Type B pancreatic cell (in vitro differentiated cells): ENCODE data around the gene GALNT11. TPM values are rescaled to one million over a fixed set of nuclear protein-coding genes. Genes with fewer than 3 reads are reported as not detected.
A peak's percentile ranks its signal among the peaks of the same experiment; 100 is the strongest.
"Not testable (repeated sequence)": the region's sequence is repeated elsewhere in the genome, so short reads cannot be mapped to it uniquely, and the experiment has no call there.

Experiments
- DNase-seq: peaks from one replicate; pipeline ENCODE4 v3.0.0; 2021; ENCODE audit warnings: mixed read lengths; ENCODE audit not compliant: unreplicated experiment; ENCODE audit errors: extremely low spot score
- H3K27ac Mint-ChIP-seq: 2 replicates; pipeline ENCODE4 v1.8.0; 2021; ENCODE audit warnings: mild to moderate bottlenecking, mixed read lengths
- H3K27me3 Mint-ChIP-seq: 2 replicates; pipeline ENCODE4 v1.8.0; 2021; ENCODE audit warnings: mixed read lengths
- H3K36me3 Mint-ChIP-seq: 2 replicates; pipeline ENCODE4 v1.8.0; 2021; ENCODE audit warnings: mixed read lengths
- H3K4me1 Mint-ChIP-seq: one replicate; pipeline ENCODE4 v1.8.0; 2021; ENCODE audit warnings: mixed read lengths; ENCODE audit not compliant: unreplicated experiment
- H3K4me3 Mint-ChIP-seq: 2 replicates; pipeline ENCODE4 v1.8.0; 2021; ENCODE audit warnings: mild to moderate bottlenecking, mixed read lengths
- H3K9me3 Mint-ChIP-seq: 2 replicates; pipeline ENCODE4 v1.8.0; 2021; ENCODE audit warnings: mixed read lengths
- CTCF ChIP-seq: fragments of 200-600 bp; sonication (generic); conservative IDR thresholded peaks from 2 replicates; pipeline ENCODE4 v1.5.0; 2021; ENCODE audit warnings: antibody characterized with exemption, mild to moderate bottlenecking
- total RNA-seq: library from RNA; stranded (reverse); gene quantifications from 2 replicates; pipeline ENCODE4 v1.2.1, GENCODE V29; 2021; ENCODE audit warnings: low replicate concordance

Gene GALNT11
- total RNA-seq, 1 donor from 2014 or later, result 28.8 TPM

GRCh38 chr7:152065800-152066344 lies 40.4 kb downstream of the GALNT11 start:
- not testable (repeated sequence) for H3K9me3 Mint-ChIP-seq, H3K4me3 Mint-ChIP-seq, H3K27ac Mint-ChIP-seq, H3K27me3 Mint-ChIP-seq, DNase-seq, H3K4me1 Mint-ChIP-seq
- peaks cover 14% of the 10 kb centered on the region for H3K36me3 Mint-ChIP-seq

- peaks cover 20% of the 10 kb centered on the region for H3K4me1 Mint-ChIP-seq
- H3K9me3 Mint-ChIP-seq, result peaks cover 4% of the 10 kb centered on the region
- H3K27me3 Mint-ChIP-seq, result no peaks in the 10 kb centered on the region
- DNase-seq, result no peak
- no peak overlapping the region for H3K4me3 Mint-ChIP-seq
- TF ChIP-seq CTCF, result no peak
- H3K36me3 Mint-ChIP-seq, result peaks cover 12% of the 10 kb centered on the region
- H3K27ac Mint-ChIP-seq, result no peak overlapping the region
These were observed 46.9 kb downstream of the GALNT11 start for GRCh38 chr7:152072421-152072820.

- peaks cover under 1% of the 10 kb centered on the region for H3K9me3 Mint-ChIP-seq
- H3K36me3 Mint-ChIP-seq, result peaks cover 8% of the 10 kb centered on the region
- no peak for TF ChIP-seq CTCF
- H3K27me3 Mint-ChIP-seq, result no peaks in the 10 kb centered on the region
- no peak for DNase-seq
- no peak overlapping the region for H3K27ac Mint-ChIP-seq
- H3K4me3 Mint-ChIP-seq, result no peak overlapping the region
- peaks cover 26% of the 10 kb centered on the region for H3K4me1 Mint-ChIP-seq
These were observed 47.9 kb downstream of the GALNT11 start for GRCh38 chr7:152073352-152073751.

- Mint-ChIP-seq H3K9me3 (no peaks in the 10 kb centered on the region), H3K4me1 (peaks cover 34% of the 10 kb centered on the region), H3K36me3 (peaks cover 7% of the 10 kb centered on the region), H3K4me3 (no peak overlapping the region), H3K27me3 (no peaks in the 10 kb centered on the region), H3K27ac (no peak overlapping the region)
- no peak for DNase-seq
- no peak for TF ChIP-seq CTCF
These were observed 49.2 kb downstream of the GALNT11 start for GRCh38 chr7:152074673-152075072.

DNA sequence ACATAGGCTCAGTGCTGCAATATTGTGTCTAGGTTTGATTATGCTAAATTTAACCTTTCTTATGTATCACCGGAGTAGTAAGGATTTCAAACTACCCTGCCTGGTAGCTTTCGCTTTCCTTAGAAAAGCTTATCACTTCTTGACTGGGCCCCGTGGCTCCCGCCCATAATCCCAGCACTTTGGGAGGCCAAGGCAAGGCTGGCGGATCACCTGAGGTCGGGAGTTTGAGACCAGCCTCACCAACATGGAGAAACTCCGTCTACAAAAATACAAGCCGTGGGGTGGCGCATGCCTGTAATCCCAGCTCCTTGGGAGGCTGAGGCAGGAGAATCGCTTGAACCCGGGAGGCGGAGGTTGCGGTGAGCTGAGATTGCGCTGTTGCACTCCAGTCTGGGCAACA lies 49.9 kb downstream of the GALNT11 start:
- not testable (repeated sequence) for H3K36me3 Mint-ChIP-seq, H3K4me3 Mint-ChIP-seq, DNase-seq, H3K27me3 Mint-ChIP-seq, H3K27ac Mint-ChIP-seq, H3K9me3 Mint-ChIP-seq
- peaks cover 39% of the 10 kb centered on the region for H3K4me1 Mint-ChIP-seq

GRCh38 chr7:152076324-152076821 lies 50.9 kb downstream of the GALNT11 start:
- TF ChIP-seq CTCF, result peak; percentile 72
- Mint-ChIP-seq H3K36me3 (peaks cover 7% of the 10 kb centered on the region), H3K27me3 (no peaks in the 10 kb centered on the region), H3K4me1 (peaks cover 40% of the 10 kb centered on the region), H3K4me3 (no peak overlapping the region), H3K27ac (no peak overlapping the region), H3K9me3 (no peaks in the 10 kb centered on the region)
- no peak for DNase-seq
